NCI-H460 (cell line): ENCODE data around the gene NDUFS6. TPM values are rescaled to one million over a fixed set of nuclear protein-coding genes. Genes with fewer than 3 reads are reported as not detected.

Experiments
- DNase-seq: peaks from one replicate; pipeline ENCODE4 v3.0.0-alpha.2; 2016; ENCODE audit warnings: low read depth; ENCODE audit errors: extremely low read depth
- total RNA-seq: library from RNA; depleted of rRNA; stranded (reverse); fragments of >200 nt; shearing (Covaris generic); gene quantifications from 2 replicates; pipeline ENCODE4 v1.2.3, GENCODE V29; 2014

Gene NDUFS6
- total RNA-seq, 1 experiment from 2014 or later, result 70.7 TPM

- DNase-seq, result no peak
Measured at GRCh38 chr5:1765141-1765879, 35.9 kb upstream of the NDUFS6 start.

GRCh38 chr5:1765880-1766235 lies 35.3 kb upstream of the NDUFS6 start:
- DNase-seq, result no peak

GRCh38 chr5:1767524-1768282 lies 33.5 kb upstream of the NDUFS6 start:
- DNase-seq, result no peak

- no peak for DNase-seq
Measured at GRCh38 chr5:1768283-1769000, 32.8 kb upstream of the NDUFS6 start.

GRCh38 chr5:1769017-1769640 lies 32.1 kb upstream of the NDUFS6 start:
- no peak for DNase-seq

GRCh38 chr5:1769752-1770442 lies 31.3 kb upstream of the NDUFS6 start:
- DNase-seq, result no peak

- DNase-seq, result no peak
Measured at GRCh38 chr5:1770443-1770802, 30.8 kb upstream of the NDUFS6 start.

- no peak for DNase-seq
Measured at GRCh38 chr5:1771149-1772065, 29.8 kb upstream of the NDUFS6 start.

- DNase-seq, result peak; percentile 6
Measured at GRCh38 chr5:1772634-1773033, 28.6 kb upstream of the NDUFS6 start.

GRCh38 chr5:1776831-1777230 lies 24.4 kb upstream of the NDUFS6 start:
- no peak for DNase-seq

- no peak for DNase-seq
Measured at GRCh38 chr5:1777281-1778137, 23.7 kb upstream of the NDUFS6 start.

GRCh38 chr5:1778138-1779020 lies 22.8 kb upstream of the NDUFS6 start:
- no peak for DNase-seq

GRCh38 chr5:1779021-1779680 lies 22.1 kb upstream of the NDUFS6 start:
- no peak for DNase-seq

- no peak for DNase-seq
Measured at GRCh38 chr5:1779782-1780613, 21.2 kb upstream of the NDUFS6 start.

GRCh38 chr5:1780614-1780930 lies 20.6 kb upstream of the NDUFS6 start:
- DNase-seq, result no peak

GRCh38 chr5:1781107-1781506 lies 20.1 kb upstream of the NDUFS6 start:
- DNase-seq, result no peak
